IMR-90 (cell line): ENCODE results near the gene CTDSP2. TPM values are rescaled to one million over a fixed set of nuclear protein-coding genes. Genes with fewer than 3 reads are reported as not detected.
A peak's percentile ranks its signal among the peaks of the same experiment; 100 is the strongest.

ENCODE experiments used
- ATAC-seq: fragments of 200-7000 bp; cut with Tn5 transposase; 2 replicates; pipeline ENCODE4 v1.9.1; 2020; ENCODE audit warnings: low read depth, mild to moderate bottlenecking, moderate library complexity
- BruUV-seq: library from RNA; stranded (reverse); fragments of 400-500 nt; replicated peaks from 2 replicates; lab custom pipeline; 2021; lab: Mats Ljungman, UMichigan
- CTCF ChIA-PET: fragments of 300-600 bp; formaldehyde crosslinking; extraction: SDS; loops from one replicate; lab custom pipeline; 2021; ENCODE audit warnings: antibody characterized with exemption; lab: Yijun Ruan, JAX
- POLR2A ChIA-PET: fragments of 300-600 bp; sonication (Branson Sonifier 250); formaldehyde crosslinking; loops from one replicate; lab custom pipeline; 2022; ENCODE audit warnings: antibody characterized with exemption; ENCODE audit not compliant: unreplicated experiment; lab: Charles Lee
- DNase-seq: peaks from one replicate; pipeline ENCODE4 v3.0.0; 2013
- H2AFZ ChIP-seq: replicated peaks from 2 replicates; pipeline ENCODE3; 2013; ENCODE audit warnings: low read length, mild to moderate bottlenecking; ENCODE audit not compliant: poor library complexity
- H2AK5ac ChIP-seq: 2 replicates; pipeline ENCODE4 v1.6.1; 2013; ENCODE audit warnings: low read depth, low read length, inconsistent platforms
- H2AK9ac ChIP-seq: replicated peaks from 2 replicates; pipeline ENCODE3; 2013; ENCODE audit warnings: mild to moderate bottlenecking, low read depth, low read length, moderate library complexity; ENCODE audit not compliant: poor library complexity
- H2BK120ac ChIP-seq: 2 replicates; pipeline ENCODE4 v1.6.1; 2013; ENCODE audit warnings: low read depth, low read length, inconsistent platforms
- H2BK15ac ChIP-seq: 3 replicates; pipeline ENCODE4 v1.6.1; 2013; ENCODE audit warnings: low read depth, low read length, inconsistent platforms
- H2BK20ac ChIP-seq: 2 replicates; pipeline ENCODE4 v1.6.1; 2013; ENCODE audit warnings: low read depth, mild to moderate bottlenecking, inconsistent platforms, low read length, moderate library complexity
- H2BK5ac ChIP-seq: 2 replicates; pipeline ENCODE4 v1.6.1; 2013; ENCODE audit warnings: mild to moderate bottlenecking, low read depth, low read length, inconsistent platforms; ENCODE audit not compliant: poor library complexity, severe bottlenecking
- H3K14ac ChIP-seq: replicated peaks from 2 replicates; pipeline ENCODE4 v1.6.1; 2013; ENCODE audit warnings: low read depth, low read length, inconsistent platforms
- H3K18ac ChIP-seq: 2 replicates; pipeline ENCODE4 v1.6.1; 2013; ENCODE audit warnings: low read depth, low read length, control low read depth
- H3K23ac ChIP-seq: 2 replicates; pipeline ENCODE4 v1.6.1; 2013; ENCODE audit warnings: low read depth, low read length, inconsistent platforms
- H3K27ac ChIP-seq: 2 replicates; pipeline ENCODE4 v1.5.1; 2013; ENCODE audit warnings: mild to moderate bottlenecking, control low read depth, low read length; ENCODE audit not compliant: insufficient read depth
- H3K27me3 ChIP-seq: 2 replicates; pipeline ENCODE4 v1.6.1; 2013; ENCODE audit warnings: low read length; ENCODE audit not compliant: control insufficient read depth, insufficient read depth
- H3K36me3 ChIP-seq: 2 replicates; pipeline ENCODE4 v1.6.1; 2013; ENCODE audit warnings: low read length, mixed read lengths; ENCODE audit not compliant: control insufficient read depth, insufficient read depth
- H3K4ac ChIP-seq: 2 replicates; pipeline ENCODE4 v1.6.1; 2013; ENCODE audit warnings: low read depth, low read length, inconsistent platforms
- H3K4me1 ChIP-seq: 2 replicates; pipeline ENCODE4 v1.6.1; 2013; ENCODE audit warnings: low read length, mixed read lengths; ENCODE audit not compliant: control insufficient read depth, insufficient read depth
- H3K4me2 ChIP-seq: 2 replicates; pipeline ENCODE4 v1.6.1; 2013; ENCODE audit warnings: low read depth, mild to moderate bottlenecking, control low read depth, low read length, moderate library complexity
- H3K4me3 ChIP-seq: 2 replicates; pipeline ENCODE4 v1.5.1; 2013; ENCODE audit warnings: low read depth, mild to moderate bottlenecking, control low read depth, low read length, moderate library complexity; ENCODE audit not compliant: insufficient read depth
- H3K56ac ChIP-seq: 2 replicates; pipeline ENCODE4 v1.6.1; 2013; ENCODE audit warnings: low read length, inconsistent platforms; ENCODE audit not compliant: insufficient read depth; ENCODE audit errors: extremely low read depth
- H3K79me1 ChIP-seq, 2 experiments: 2 replicates each; pipeline ENCODE4 v1.6.1; 2013; ENCODE audit warnings: low read length in 2 of 2, inconsistent platforms in 1 of 2, low read depth in 1 of 2
- H3K9ac ChIP-seq: 2 replicates; pipeline ENCODE4 v1.6.1; 2013; ENCODE audit warnings: low read depth, low read length, control low read depth
- H3K9me1 ChIP-seq: 2 replicates; pipeline ENCODE4 v1.6.1; 2013; ENCODE audit warnings: low read length, inconsistent platforms; ENCODE audit not compliant: insufficient read depth
- H3K9me3 ChIP-seq: 2 replicates; pipeline ENCODE4 v1.6.1; 2013; ENCODE audit warnings: low read length; ENCODE audit not compliant: control insufficient read depth, insufficient read depth
- H4K20me1 ChIP-seq: 2 replicates; pipeline ENCODE4 v1.6.1; 2013; ENCODE audit warnings: low read length, inconsistent platforms; ENCODE audit not compliant: insufficient read depth
- H4K5ac ChIP-seq: 2 replicates; pipeline ENCODE4 v1.6.1; 2013; ENCODE audit warnings: mild to moderate bottlenecking, low read depth, low read length, control low read depth
- H4K8ac ChIP-seq, 2 experiments: 2 replicates each; pipeline ENCODE4 v1.6.1; 2013; ENCODE audit warnings: low read depth in 2 of 2, low read length in 2 of 2, control low read depth in 1 of 2, inconsistent platforms in 1 of 2
- H4K91ac ChIP-seq: 2 replicates; pipeline ENCODE4 v1.6.1; 2013; ENCODE audit warnings: low read depth, low read length, inconsistent platforms; ENCODE audit not compliant: insufficient read depth
- BHLHE40 ChIP-seq: fragments of 150-350 bp; IDR thresholded peaks from 2 replicates; pipeline ENCODE4 v1.6.1; 2016; ENCODE audit warnings: mild to moderate bottlenecking, low read depth, low read length
- CEBPB ChIP-seq: IDR thresholded peaks from 2 replicates; pipeline ENCODE4 v1.6.1; 2012; ENCODE audit warnings: low read depth, low read length, improper control_type of control experiment
- CHD1 ChIP-seq: IDR thresholded peaks from 2 replicates; pipeline ENCODE4 v1.6.1; 2012; ENCODE audit warnings: low read depth, low read length, improper control_type of control experiment
- CTCF ChIP-seq: conservative IDR thresholded peaks from 2 replicates; pipeline ENCODE4 v1.5.1; 2012; ENCODE audit warnings: mild to moderate bottlenecking, low read depth, low read length, improper control_type of control experiment
- MAFK ChIP-seq: IDR thresholded peaks from 2 replicates; pipeline ENCODE4 v1.6.1; 2012; ENCODE audit warnings: low read depth, low read length, improper control_type of control experiment
- MAZ ChIP-seq: IDR thresholded peaks from 2 replicates; pipeline ENCODE4 v1.6.1; 2012; ENCODE audit warnings: low read depth, mild to moderate bottlenecking, low read length, improper control_type of control experiment, moderate library complexity, borderline replicate concordance
- MXI1 ChIP-seq: IDR thresholded peaks from 2 replicates; pipeline ENCODE4 v1.6.1; 2012; ENCODE audit warnings: low read depth, mild to moderate bottlenecking, low read length, moderate library complexity, borderline replicate concordance
- NFE2L2 ChIP-seq: fragments of 150-350 bp; IDR thresholded peaks from 2 replicates; pipeline ENCODE4 v1.6.1; 2016; ENCODE audit warnings: low read depth, mild to moderate bottlenecking, low read length
- POLR2A ChIP-seq: IDR thresholded peaks from 2 replicates; pipeline ENCODE4 v1.6.1; 2012; ENCODE audit warnings: mild to moderate bottlenecking, low read depth, low read length
- RAD21 ChIP-seq: IDR thresholded peaks from 2 replicates; pipeline ENCODE4 v1.6.1; 2012; ENCODE audit warnings: low read length, improper control_type of control experiment
- RCOR1 ChIP-seq: IDR thresholded peaks from 2 replicates; pipeline ENCODE4 v1.6.1; 2012; ENCODE audit warnings: mild to moderate bottlenecking, low read length, improper control_type of control experiment; ENCODE audit not compliant: insufficient replicate concordance
- RFX5 ChIP-seq: IDR thresholded peaks from 2 replicates; pipeline ENCODE4 v1.8.0; 2012; ENCODE audit warnings: low read depth, mild to moderate bottlenecking, low read length, moderate library complexity
- WGBS, 2 experiments: methylation state at CpG; one replicate each; pipeline versions ENCODE4 v1.1.5 to v1.1.7; 2013; ENCODE audit warnings: missing lambda C conversion rate in 2 of 2; ENCODE audit not compliant: insufficient read length in 1 of 2; ENCODE audit errors: extremely low coverage in 2 of 2; 5-methylcytosine and 5-hydroxymethylcytosine counted together
- dilution Hi-C: fragments of 300-500 bp; cut with HindIII; formaldehyde crosslinking; loops from one replicate; pipeline ENCODE4 v1.14.3; 2018; ENCODE audit warnings: low sequenced_read_pairs; ENCODE audit not compliant: unreplicated experiment
- in situ Hi-C: fragments of 300-500 bp; cut with MboI; formaldehyde crosslinking; loops from 3 replicates; pipeline ENCODE4 v1.14.3; 2019; ENCODE audit warnings: low sequenced_read_pairs, inconsistent platforms, mixed read lengths
- intact Hi-C: fragments of 100-400 bp; cut with micrococcal nuclease; formaldehyde crosslinking; loops from 2 replicates; pipeline ENCODE4 v1.10.0; 2022
- polyA plus RNA-seq, 3 experiments: library from polyadenylated mRNA; depleted of rRNA; stranded (reverse); fragments of >200 nt; gene quantifications; 2 replicates each; pipeline ENCODE4 v1.2.3, GENCODE V29; 2012; ENCODE audit warnings: low replicate concordance in 1 of 3
- total RNA-seq: library from RNA; depleted of rRNA; stranded (reverse); fragments of >200 nt; gene quantifications from 2 replicates; pipeline ENCODE4 v1.2.3, GENCODE V29; 2012
- TF ChIP-seq, protein P1 (sequence below): fragments of 150-350 bp; IDR thresholded peaks from 2 replicates; pipeline ENCODE4 v1.6.1; 2016; ENCODE audit warnings: low read depth, mild to moderate bottlenecking, low read length, moderate library complexity, borderline replicate concordance
- TF ChIP-seq, protein P2 (sequence below): fragments of 150-350 bp; IDR thresholded peaks from 2 replicates; pipeline ENCODE4 v1.6.1; 2017; ENCODE audit warnings: mild to moderate bottlenecking, antibody characterized with exemption, low read length, low read depth

Gene CTDSP2
- total and polyA plus RNA-seq, 2 of the 4 experiments (the other 2 are of a cell fraction), result 114 to 156 TPM

DNA sequence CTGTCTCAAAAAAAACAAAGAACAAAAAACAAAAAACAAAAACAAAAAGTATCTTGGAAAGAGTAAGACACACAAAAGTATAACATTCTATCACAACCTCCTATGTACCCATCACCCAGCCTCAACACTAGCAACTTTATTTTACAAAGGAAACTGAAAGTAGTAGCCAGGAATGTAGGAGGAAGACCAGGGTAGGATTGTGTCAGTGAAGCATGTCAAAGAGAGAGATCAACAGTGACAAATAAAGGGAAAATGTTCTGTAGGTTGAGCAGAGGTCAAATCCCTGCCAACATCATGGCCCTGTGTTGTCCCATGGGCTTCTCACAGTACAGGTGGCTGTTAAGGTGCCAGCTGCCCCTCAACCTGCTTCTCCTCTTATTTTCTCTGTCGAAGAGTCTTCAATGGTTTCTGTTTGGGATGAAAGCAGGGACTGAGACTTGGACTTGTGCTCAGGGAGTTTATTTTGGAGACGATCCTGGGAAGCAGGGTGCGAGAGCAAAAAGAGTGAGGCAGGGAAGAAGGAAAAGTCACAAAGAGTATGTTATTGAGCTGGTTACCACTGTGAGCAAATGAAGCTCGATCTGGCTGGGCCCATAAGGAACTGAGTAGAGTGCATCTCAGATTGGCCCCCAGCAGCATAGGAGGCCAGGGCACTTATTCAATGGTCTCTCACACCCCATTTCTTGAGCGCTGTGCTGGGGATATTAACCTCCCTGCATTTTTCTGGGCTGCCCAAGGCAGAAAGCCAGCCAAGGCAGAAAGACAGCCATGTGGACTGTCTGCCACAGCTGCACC, 29.4 kb upstream of the CTDSP2 start:
- Histone ChIP-seq H3K79me1 (no peaks in the 10 kb centered on the region), H4K20me1 (no peaks in the 10 kb centered on the region), H3K56ac (no peak overlapping the region), H2BK20ac (peak overlapping the region; percentile 11; the same call in 1 of the 2 replicates), H2AFZ (peak overlapping the region; percentile 14), H3K18ac (no peak overlapping the region), H4K5ac (no peak overlapping the region), H4K8ac (peak overlapping the region in 1 of 2 experiments; percentile 54; a peak in 2 of 4 replicates), H2AK5ac (no peak overlapping the region), H2BK120ac (no peak overlapping the region), H3K4me3 (no peak overlapping the region), H2BK5ac (no peak overlapping the region), H3K4me1 (0 out of 2 replicates have a peak, but pooled peaks cover 2% of the 10 kb centered on the region), H3K9me1 (no peaks in the 10 kb centered on the region), H2BK15ac (no peak overlapping the region), H2AK9ac (no peak overlapping the region), H3K27me3 (no peaks in the 10 kb centered on the region), H3K14ac (peak overlapping the region; percentile 34), H4K91ac (no peak overlapping the region), H3K4ac (0 out of 2 replicates have a peak overlapping the region, but pooled peaks have one; percentile 2), H3K9ac (no peak overlapping the region), H3K9me3 (no peaks in the 10 kb centered on the region), H3K27ac (no peak overlapping the region), H3K23ac (0 out of 2 replicates have a peak overlapping the region, but pooled peaks have one; percentile 38), H3K4me2 (peak overlapping the region; percentile 41), H3K36me3 (no peaks in the 10 kb centered on the region)
- CTCF ChIA-PET, result interaction anchor here (0.7 to 1.2 kb wide), 2 partner anchors 21 to 573 kb away, joined by 4 read pairs; no protein-coding TSS in a partner anchor
- intact Hi-C loops (no loop called here), in situ Hi-C loops (no loop called here), dilution Hi-C loops (no loop called here)
- POLR2A ChIA-PET, result interaction anchor here (0.9 to 1.0 kb wide), 2 partner anchors 13 to 14 kb away, joined by 3 to 4 read pairs; no protein-coding TSS in a partner anchor
- peak; percentile 65 for ATAC-seq
- no TSS peak for BruUV-seq
- no peak for DNase-seq
- whole genome bisulfite sequencing, 2 experiments, result 79% methylated on average over 2 of the region's 5 CpGs; no CpG with 5 or more reads in 1 of the 2 experiments
- TF ChIP-seq RCOR1, result no peak
- TF ChIP-seq BHLHE40, result no peak
- no peak for TF ChIP-seq CEBPB
- no peak for TF ChIP-seq RAD21
- TF ChIP-seq MAZ, result no peak
- no peak for TF ChIP-seq CHD1
- TF ChIP-seq RFX5, result no peak
- TF ChIP-seq CTCF, result no peak
- TF ChIP-seq MXI1, result no peak
- TF ChIP-seq, protein P1, sequence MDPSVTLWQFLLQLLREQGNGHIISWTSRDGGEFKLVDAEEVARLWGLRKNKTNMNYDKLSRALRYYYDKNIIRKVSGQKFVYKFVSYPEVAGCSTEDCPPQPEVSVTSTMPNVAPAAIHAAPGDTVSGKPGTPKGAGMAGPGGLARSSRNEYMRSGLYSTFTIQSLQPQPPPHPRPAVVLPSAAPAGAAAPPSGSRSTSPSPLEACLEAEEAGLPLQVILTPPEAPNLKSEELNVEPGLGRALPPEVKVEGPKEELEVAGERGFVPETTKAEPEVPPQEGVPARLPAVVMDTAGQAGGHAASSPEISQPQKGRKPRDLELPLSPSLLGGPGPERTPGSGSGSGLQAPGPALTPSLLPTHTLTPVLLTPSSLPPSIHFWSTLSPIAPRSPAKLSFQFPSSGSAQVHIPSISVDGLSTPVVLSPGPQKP, result no peak
- no peak for TF ChIP-seq MAFK
- TF ChIP-seq POLR2A, result no peak
- TF ChIP-seq NFE2L2, result no peak
- TF ChIP-seq, protein P2, sequence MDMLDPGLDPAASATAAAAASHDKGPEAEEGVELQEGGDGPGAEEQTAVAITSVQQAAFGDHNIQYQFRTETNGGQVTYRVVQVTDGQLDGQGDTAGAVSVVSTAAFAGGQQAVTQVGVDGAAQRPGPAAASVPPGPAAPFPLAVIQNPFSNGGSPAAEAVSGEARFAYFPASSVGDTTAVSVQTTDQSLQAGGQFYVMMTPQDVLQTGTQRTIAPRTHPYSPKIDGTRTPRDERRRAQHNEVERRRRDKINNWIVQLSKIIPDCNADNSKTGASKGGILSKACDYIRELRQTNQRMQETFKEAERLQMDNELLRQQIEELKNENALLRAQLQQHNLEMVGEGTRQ, result no peak
